Right ventricle myocardium inferior (tissue), 1 donor: Measurements from ENCODE around the gene MATN4. TPM values are rescaled to one million over a fixed set of nuclear protein-coding genes. Genes with fewer than 3 reads are reported as not detected.

Source experiments
- ATAC-seq: fragments of 200-7000 bp; cut with Tn5 transposase; one replicate; pipeline ENCODE4 v1.9.1; 2020; ENCODE audit warnings: mild to moderate bottlenecking, moderate library complexity
- DNase-seq: peaks from one replicate; pipeline ENCODE4 v3.0.0; 2021; ENCODE audit errors: missing footprints
- intact Hi-C: fragments of 100-400 bp; cut with DNase I; formaldehyde crosslinking; loops from one replicate; pipeline ENCODE4 v1.11.0; 2022
- total RNA-seq: library from RNA; stranded (reverse); fragmentation: NEBNext Ultra II Directional; extraction: Animal tissue kit (Norgen Biotek cat#: 25700); gene quantifications from one replicate; pipeline ENCODE4 v1.2.1, GENCODE V29; 2021
- donor health status: DM: no; HTN: yes; CAD: no; lungs with severe emphysema.

Gene MATN4
- total RNA-seq, 1 donor from 2014 or later = not detected

GRCh38 chr20:45318948-45319347 lies 10.8 kb upstream of the MATN4 start:
- ATAC-seq (no peak), DNase-seq (no peak)
- intact Hi-C loops = loop anchor here (1.0 to 2.0 kb wide), 2 partner anchors 118 to 452 kb away; no protein-coding TSS in a partner anchor

DNA sequence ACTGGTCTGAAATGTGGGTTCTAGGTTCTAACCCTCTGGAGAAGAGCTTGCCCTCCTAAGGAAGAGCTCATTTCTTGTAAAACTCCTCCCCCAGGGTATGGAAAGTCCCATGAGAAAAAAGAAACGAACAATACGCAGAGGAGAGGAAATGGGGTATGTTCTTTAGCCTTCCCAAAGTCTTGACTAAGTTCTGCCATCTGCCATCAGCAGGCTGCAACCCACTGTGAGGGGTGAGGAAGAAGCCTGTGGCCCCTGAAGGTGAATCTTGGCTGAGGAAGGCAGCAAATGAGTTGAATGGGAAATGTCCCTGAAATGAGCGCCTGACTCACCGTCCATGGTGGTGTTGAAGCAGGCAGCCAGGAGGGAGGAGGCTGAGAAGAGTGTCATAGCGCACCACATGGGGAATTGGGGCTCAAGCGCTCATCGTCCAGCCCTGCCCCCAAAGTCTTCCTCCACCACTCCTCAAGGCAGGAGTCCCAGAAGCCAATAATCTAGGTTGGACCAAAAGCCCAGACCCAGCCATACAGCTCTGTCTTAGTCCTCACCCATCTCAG lies 10.4 kb upstream of the MATN4 start:
- intact Hi-C loops = loop anchor here (2.0 kb wide), 1 partner anchor 452 kb away; no protein-coding TSS in a partner anchor

DNA sequence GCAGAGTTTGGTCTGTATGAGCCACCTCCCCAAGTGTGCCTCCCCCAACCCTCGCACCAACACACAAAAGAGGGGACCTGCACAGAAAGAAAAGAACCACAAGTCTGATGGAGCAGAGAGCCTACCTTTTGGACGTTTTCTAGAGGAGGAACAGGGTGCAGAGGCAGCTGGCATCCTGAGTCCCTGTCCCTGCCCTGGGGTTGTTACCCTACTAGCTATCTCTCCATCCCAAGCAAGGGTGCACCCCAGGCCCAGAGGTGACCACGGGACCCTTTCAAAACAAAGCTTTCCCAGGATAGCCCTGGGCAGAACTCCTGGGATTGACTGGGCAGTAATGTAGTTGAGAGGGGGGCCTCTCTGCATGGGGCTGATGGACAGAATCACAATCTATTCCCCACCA lies 9.7 kb upstream of the MATN4 start:
- DNase-seq (no peak), ATAC-seq (no peak)
- intact Hi-C loops = loop anchor here (2.0 kb wide), 1 partner anchor 453 kb away; no protein-coding TSS in a partner anchor

More for the DNA sequence above, 10.4 kb upstream of the MATN4 start:
- ATAC-seq (no peak), DNase-seq (no peak)

- ATAC-seq (no peak), DNase-seq (no peak)
- intact Hi-C loops = no loop called here
These were observed 8.3 kb upstream of the MATN4 start for GRCh38 chr20:45316150-45317080.

DNA sequence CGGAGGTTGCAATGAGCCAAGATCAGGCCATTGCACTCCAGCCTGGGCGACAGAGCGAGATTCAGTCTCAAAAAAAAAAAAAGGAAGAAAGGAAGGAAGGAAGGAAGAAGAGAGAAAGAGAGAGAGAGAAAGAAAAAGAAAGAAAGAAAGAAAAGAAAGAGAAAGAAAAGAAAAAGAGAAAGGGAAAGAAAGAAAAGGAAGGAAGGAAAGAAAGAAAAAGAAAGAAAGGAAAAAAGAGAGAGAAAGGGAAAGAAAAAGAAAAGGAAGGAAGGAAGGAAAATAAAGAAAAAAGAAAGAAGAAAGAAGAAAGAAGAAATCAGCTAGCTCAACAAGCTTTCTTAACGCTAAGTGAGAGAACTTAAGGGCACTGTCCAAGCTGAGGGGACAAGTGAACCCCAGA lies 7.6 kb upstream of the MATN4 start:
- intact Hi-C loops = no loop called here
- DNase-seq = no peak
- no peak for ATAC-seq

GRCh38 chr20:45313943-45314342 lies 5.8 kb upstream of the MATN4 start:
- intact Hi-C loops = loop anchor here (5.0 kb wide), 1 partner anchor 272 kb away; no protein-coding TSS in a partner anchor
- no peak for DNase-seq
- no peak for ATAC-seq

DNA sequence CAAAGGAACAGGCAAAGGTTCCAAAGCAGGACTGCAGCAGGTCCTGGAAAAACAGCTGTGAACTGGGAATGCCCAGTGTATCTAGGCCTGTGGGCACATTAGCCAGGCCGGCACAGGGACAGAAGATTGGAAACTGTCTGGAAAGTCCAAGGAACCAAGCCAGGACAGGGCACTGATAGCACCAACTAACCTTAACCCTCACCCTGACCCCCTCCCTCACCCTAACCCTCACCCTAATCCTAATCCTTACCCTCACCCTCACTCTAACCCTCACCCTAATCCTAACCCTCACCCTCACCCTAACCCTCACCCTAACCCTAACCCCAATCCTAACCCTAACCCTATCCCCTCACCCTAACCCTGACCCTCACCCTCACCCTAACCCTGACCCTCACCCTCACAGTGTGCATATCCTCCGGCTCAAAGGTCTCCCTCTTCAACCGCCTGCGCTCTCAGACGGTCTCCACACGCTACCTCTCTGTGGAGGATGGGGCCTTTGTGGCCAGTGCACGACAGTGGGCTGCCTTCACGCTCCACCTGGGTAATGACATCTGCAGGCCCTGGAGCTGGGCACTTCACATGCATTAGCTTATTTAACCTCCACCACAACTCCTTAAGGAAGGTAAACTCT lies 5.1 kb upstream of the MATN4 start:
- DNase-seq = no peak
- intact Hi-C loops = loop anchor here (5.0 kb wide), 1 partner anchor 271 kb away; no protein-coding TSS in a partner anchor
- ATAC-seq = no peak

- intact Hi-C loops = loop anchor here (5.0 kb wide), 1 partner anchor 270 kb away; no protein-coding TSS in a partner anchor
- DNase-seq = no peak
- ATAC-seq = no peak
These were observed 4.1 kb upstream of the MATN4 start for GRCh38 chr20:45312241-45312640.

- no peak for ATAC-seq
- intact Hi-C loops = loop anchor here (5.0 kb wide), 1 partner anchor 269 kb away; no protein-coding TSS in a partner anchor
- no peak for DNase-seq
These were observed 3.6 kb upstream of the MATN4 start for GRCh38 chr20:45311589-45312211.

- intact Hi-C loops = no loop called here
These were observed 976 bp upstream of the MATN4 start for GRCh38 chr20:45309075-45309474.

DNA sequence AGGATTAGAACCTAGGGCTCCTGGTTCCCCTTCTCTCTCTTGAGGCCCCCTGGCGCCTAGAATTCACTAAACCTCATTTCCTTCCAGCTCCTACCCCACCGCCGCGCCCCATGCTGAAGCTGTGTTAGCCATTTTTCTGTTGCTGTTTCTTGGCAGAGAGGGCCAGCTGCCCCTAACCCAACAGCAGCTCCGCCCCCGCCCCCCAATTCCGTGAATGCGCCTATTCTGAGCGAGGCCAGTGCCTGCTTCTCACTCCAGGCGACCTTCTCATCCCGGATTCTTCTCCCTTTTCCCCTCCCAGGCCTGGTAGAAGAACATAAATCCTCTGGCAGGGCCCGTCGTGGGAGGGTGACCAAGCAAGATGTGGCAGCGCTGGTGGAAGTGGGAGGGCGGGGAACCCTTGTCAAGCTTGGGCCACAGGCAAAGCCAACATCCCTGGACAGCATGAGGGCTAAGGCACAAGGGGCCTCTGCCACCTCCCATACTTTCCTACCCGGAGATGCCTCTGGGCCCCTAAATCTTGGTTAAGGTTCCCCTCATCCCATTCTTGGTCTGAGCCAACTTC lies 941 bp downstream of the MATN4 start:
- ATAC-seq = no peak
- no peak for DNase-seq
- intact Hi-C loops = no loop called here

More at GRCh38 chr20:45309075-45309474, 976 bp upstream of the MATN4 start:
- ATAC-seq = no peak
- DNase-seq = no peak

DNA sequence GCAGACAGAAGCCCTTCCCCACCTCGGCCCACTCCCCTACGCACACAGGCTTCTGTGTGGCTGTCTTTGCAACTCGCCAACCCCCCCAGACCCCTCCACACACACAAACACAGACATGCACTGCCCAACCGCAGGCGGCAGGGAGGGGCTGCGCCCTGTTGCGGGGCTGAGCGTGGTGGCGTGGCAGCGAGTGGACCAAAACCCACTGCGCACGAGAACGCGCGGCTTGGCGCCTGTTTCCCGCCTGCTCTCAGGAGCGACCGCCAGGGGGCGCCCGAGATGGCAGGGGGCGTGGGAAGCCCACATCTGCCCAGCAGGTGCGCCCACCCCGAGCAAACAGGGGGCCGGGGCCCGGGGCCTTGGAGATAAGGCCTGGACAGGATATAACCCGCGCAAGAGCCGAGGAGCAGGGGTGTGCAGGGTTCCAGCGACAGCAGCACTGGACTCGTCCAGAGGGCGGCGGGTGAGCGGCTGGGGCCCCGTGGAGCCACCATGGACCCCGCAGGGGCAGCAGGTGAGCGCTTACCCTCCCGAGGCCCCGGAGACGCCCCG lies 1.6 kb downstream of the MATN4 start, which contains the start of gene RBPJL:
Gene RBPJL (plus strand): TSS at position 410 of the 552 bp plus-strand sequence. CDS start 83 bp downstream, at position 493.
- no peak for DNase-seq
- no peak for ATAC-seq
- intact Hi-C loops = no loop called here

GRCh38 chr20:45305262-45305661 lies 2.8 kb downstream of the MATN4 start:
- no peak for ATAC-seq
- intact Hi-C loops = no loop called here

GRCh38 chr20:45304464-45304999 lies 3.6 kb downstream of the MATN4 start:
- intact Hi-C loops = no loop called here
- DNase-seq (no peak), ATAC-seq (no peak)

More at GRCh38 chr20:45305262-45305661, 2.8 kb downstream of the MATN4 start:
- no peak for DNase-seq

GRCh38 chr20:45303586-45304463 lies 4.3 kb downstream of the MATN4 start:
- intact Hi-C loops = no loop called here
- DNase-seq (no peak), ATAC-seq (no peak)

- ATAC-seq (no peak), DNase-seq (no peak)
- intact Hi-C loops = no loop called here
These were observed 6.3 kb downstream of the MATN4 start for GRCh38 chr20:45301824-45302271.

DNA sequence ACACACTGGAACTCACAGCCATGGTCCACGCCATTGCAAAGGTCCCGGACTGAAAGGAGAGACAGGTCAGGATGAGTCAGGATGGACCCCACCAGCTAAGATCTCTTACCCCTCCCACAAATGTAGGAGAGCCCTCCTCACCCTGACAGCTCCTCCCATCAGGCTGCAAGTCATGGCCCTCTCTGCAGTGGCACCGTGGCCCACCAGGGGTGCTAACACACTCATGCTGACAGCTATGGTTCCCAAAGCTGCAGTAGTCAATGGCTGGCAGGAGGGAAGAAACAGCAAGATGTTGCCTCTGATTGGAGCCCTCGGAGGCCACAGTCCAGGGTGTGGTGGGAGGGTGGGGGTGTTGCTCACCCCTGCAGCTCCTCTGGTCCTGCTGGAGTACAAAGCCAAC lies 7.1 kb downstream of the MATN4 start:
- DNase-seq (no peak), ATAC-seq (no peak)
- intact Hi-C loops = no loop called here
